Measurements from ENCODE around the gene DKK3. TPM values are rescaled to one million over a fixed set of nuclear protein-coding genes. Genes with fewer than 3 reads are reported as not detected.
"Not testable (repeated sequence)": the region's sequence is repeated elsewhere in the genome, so short reads cannot be mapped to it uniquely, and the experiment has no call there.

DKK3 gene
- polyA plus RNA-seq, 4 donors, result 4.2 to 29.1 (median 6.9) TPM

- FAIRE-seq (no peak), DNase-seq (no peak)
- no peak overlapping the region for H3K27ac ChIP-seq (ENCODE audit: low read depth in 1 of 3, low read length in 2 of 3)
- H3K4me1 ChIP-seq (ENCODE audit: control insufficient read depth in 3 of 3, insufficient read depth in 2 of 3, low read depth in 1 of 3, low read length in 2 of 3), result peaks cover 0 to 8% (median 0%) of the 10 kb centered on the region in 3 donors
- H3K4me3 ChIP-seq (ENCODE audit: low read depth in 1 of 3, low read length in 3 of 3), result no peak overlapping the region
- H3K27me3 ChIP-seq (ENCODE audit: control insufficient read depth in 3 of 3, insufficient read depth in 3 of 3, low read length in 3 of 3), result no peaks in the 10 kb centered on the region
- no peaks in the 10 kb centered on the region for H3K36me3 ChIP-seq (ENCODE audit: control insufficient read depth in 3 of 3, insufficient read depth in 2 of 3, low read depth in 1 of 3, low read length in 3 of 3)
- no peaks in the 10 kb centered on the region for H3K9me3 ChIP-seq (ENCODE audit: control insufficient read depth in 2 of 2, insufficient read depth in 1 of 2, low read depth in 1 of 2, low read length in 1 of 2)
- WGBS, 3 donors, result 60 to 83% (median 73%) methylated on average over 7 of the region's 7 CpGs
Measured at GRCh38 chr11:12042215-12042676, 33.8 kb upstream of the DKK3 start.

DNA sequence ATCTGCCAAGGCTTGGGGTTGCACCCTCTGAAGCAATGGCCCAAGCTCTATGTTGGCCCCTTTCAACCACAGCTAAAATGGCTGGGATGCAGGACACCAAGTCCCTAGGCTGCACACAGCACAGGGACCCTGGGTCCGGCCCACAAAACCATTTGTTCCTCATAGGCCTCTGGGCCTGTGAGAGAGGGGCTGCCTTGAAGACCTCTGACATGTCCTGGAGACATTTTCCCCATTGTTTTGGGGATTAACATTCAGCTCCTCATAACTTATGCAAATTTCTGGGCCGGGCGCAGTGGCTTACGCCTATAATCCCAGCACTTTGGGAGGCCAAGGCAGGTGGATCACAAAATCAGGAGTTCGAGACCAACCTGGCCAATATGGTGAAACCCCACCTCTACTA lies 32.3 kb upstream of the DKK3 start:
- H3K9me3 ChIP-seq (ENCODE audit: control insufficient read depth in 2 of 2, insufficient read depth in 1 of 2, low read depth in 1 of 2, low read length in 1 of 2); H3K4me3 ChIP-seq (ENCODE audit: low read depth in 1 of 3, low read length in 3 of 3); FAIRE-seq; DNase-seq; H3K27ac ChIP-seq (ENCODE audit: low read depth in 1 of 3, low read length in 2 of 3); H3K27me3 ChIP-seq (ENCODE audit: control insufficient read depth in 3 of 3, insufficient read depth in 3 of 3, low read length in 3 of 3); H3K4me1 ChIP-seq (ENCODE audit: control insufficient read depth in 3 of 3, insufficient read depth in 2 of 3, low read depth in 1 of 3, low read length in 2 of 3); H3K36me3 ChIP-seq (ENCODE audit: control insufficient read depth in 3 of 3, insufficient read depth in 2 of 3, low read depth in 1 of 3, low read length in 3 of 3): not testable (repeated sequence)
- WGBS, 3 donors, result 93 to 97% (median 93%) methylated on average over 5 of the region's 5 CpGs

GRCh38 chr11:12032968-12033367 lies 24.5 kb upstream of the DKK3 start:
- DNase-seq, result no peak
- H3K4me3 ChIP-seq (ENCODE audit: low read depth in 1 of 3, low read length in 3 of 3), result no peak overlapping the region
- H3K36me3 ChIP-seq (ENCODE audit: control insufficient read depth in 3 of 3, insufficient read depth in 2 of 3, low read depth in 1 of 3, low read length in 3 of 3), result no peaks in the 10 kb centered on the region
- WGBS, 3 donors, result 48 to 76% (median 58%) methylated on average over 2 of the region's 2 CpGs
- FAIRE-seq, result no peak
- H3K27ac ChIP-seq (ENCODE audit: low read depth in 1 of 3, low read length in 2 of 3), result no peak overlapping the region
- H3K9me3 ChIP-seq (ENCODE audit: control insufficient read depth in 2 of 2, insufficient read depth in 1 of 2, low read depth in 1 of 2, low read length in 1 of 2), result no peaks in the 10 kb centered on the region
- no peaks in the 10 kb centered on the region for H3K27me3 ChIP-seq (ENCODE audit: control insufficient read depth in 3 of 3, insufficient read depth in 3 of 3, low read length in 3 of 3)
- no peaks in the 10 kb centered on the region for H3K4me1 ChIP-seq (ENCODE audit: control insufficient read depth in 3 of 3, insufficient read depth in 2 of 3, low read depth in 1 of 3, low read length in 2 of 3)

DNA sequence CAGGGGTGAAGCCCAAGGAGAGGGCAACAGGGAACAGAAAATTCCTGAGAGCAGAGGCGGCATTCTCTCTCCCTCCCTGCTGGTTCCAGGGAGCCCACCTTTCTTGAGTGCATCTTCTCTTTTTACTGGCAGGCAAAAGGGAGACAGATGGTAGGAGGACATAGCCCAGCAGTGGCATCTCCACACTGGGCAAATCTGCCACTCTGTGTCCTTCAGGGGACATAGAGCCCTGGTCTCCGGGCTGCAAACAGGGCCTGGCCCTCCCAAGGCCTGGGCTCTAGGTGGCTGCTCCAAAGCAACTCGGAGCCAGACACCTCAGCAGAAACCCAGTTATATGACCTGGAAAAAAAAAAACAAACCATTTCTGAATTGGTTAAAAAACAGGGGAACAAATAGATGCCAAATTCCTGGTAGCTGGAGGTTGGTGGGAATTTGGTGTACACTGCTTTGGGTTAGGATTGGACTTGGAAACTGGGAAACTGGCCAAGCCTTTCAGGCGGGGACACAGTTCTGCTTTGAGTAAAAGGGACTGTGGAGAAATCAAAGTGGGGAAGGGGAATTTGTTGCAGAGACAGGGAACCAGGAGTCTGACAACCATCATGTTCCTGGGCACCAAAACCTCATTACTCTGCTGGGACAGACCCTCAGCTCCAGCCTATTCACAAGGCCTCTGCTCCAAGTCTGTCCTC lies 23.6 kb upstream of the DKK3 start:
- Histone ChIP-seq H3K4me1 (ENCODE audit: control insufficient read depth in 3 of 3, insufficient read depth in 2 of 3, low read depth in 1 of 3, low read length in 2 of 3) (no peaks in the 10 kb centered on the region), H3K27me3 (ENCODE audit: control insufficient read depth in 3 of 3, insufficient read depth in 3 of 3, low read length in 3 of 3) (no peaks in the 10 kb centered on the region), H3K27ac (ENCODE audit: low read depth in 1 of 3, low read length in 2 of 3) (no peak overlapping the region), H3K4me3 (ENCODE audit: low read depth in 1 of 3, low read length in 3 of 3) (no peak overlapping the region), H3K9me3 (ENCODE audit: control insufficient read depth in 2 of 2, insufficient read depth in 1 of 2, low read depth in 1 of 2, low read length in 1 of 2) (no peaks in the 10 kb centered on the region), H3K36me3 (ENCODE audit: control insufficient read depth in 3 of 3, insufficient read depth in 2 of 3, low read depth in 1 of 3, low read length in 3 of 3) (no peaks in the 10 kb centered on the region)
- 82 to 83% (median 83%) methylated on average over 4 of the region's 4 CpGs for WGBS, 3 donors
- FAIRE-seq, result no peak
- no peak for DNase-seq

- no peaks in the 10 kb centered on the region for H3K4me1 ChIP-seq (ENCODE audit: control insufficient read depth in 3 of 3, insufficient read depth in 2 of 3, low read depth in 1 of 3, low read length in 2 of 3)
- H3K4me3 ChIP-seq (ENCODE audit: low read depth in 1 of 3, low read length in 3 of 3), result no peak overlapping the region
- FAIRE-seq (no peak), DNase-seq (no peak)
- no peaks in the 10 kb centered on the region for H3K9me3 ChIP-seq (ENCODE audit: control insufficient read depth in 2 of 2, insufficient read depth in 1 of 2, low read depth in 1 of 2, low read length in 1 of 2)
- 79 to 85% (median 79%) methylated on average over 5 of the region's 5 CpGs for WGBS, 3 donors
- no peaks in the 10 kb centered on the region for H3K27me3 ChIP-seq (ENCODE audit: control insufficient read depth in 3 of 3, insufficient read depth in 3 of 3, low read length in 3 of 3)
- no peak overlapping the region for H3K27ac ChIP-seq (ENCODE audit: low read depth in 1 of 3, low read length in 2 of 3)
- no peaks in the 10 kb centered on the region for H3K36me3 ChIP-seq (ENCODE audit: control insufficient read depth in 3 of 3, insufficient read depth in 2 of 3, low read depth in 1 of 3, low read length in 3 of 3)
Measured at GRCh38 chr11:12029738-12030363, 21.4 kb upstream of the DKK3 start.

GRCh38 chr11:12029119-12029518 lies 20.7 kb upstream of the DKK3 start:
- 87 to 96% (median 91%) methylated on average over 2 of the region's 2 CpGs for WGBS, 3 donors
- H3K27me3 ChIP-seq (ENCODE audit: control insufficient read depth in 3 of 3, insufficient read depth in 3 of 3, low read length in 3 of 3), result no peaks in the 10 kb centered on the region
- no peak for DNase-seq
- FAIRE-seq, result no peak
- H3K4me1 ChIP-seq (ENCODE audit: control insufficient read depth in 3 of 3, insufficient read depth in 2 of 3, low read depth in 1 of 3, low read length in 2 of 3), result no peaks in the 10 kb centered on the region
- H3K27ac ChIP-seq (ENCODE audit: low read depth in 1 of 3, low read length in 2 of 3), result no peak overlapping the region
- H3K36me3 ChIP-seq (ENCODE audit: control insufficient read depth in 3 of 3, insufficient read depth in 2 of 3, low read depth in 1 of 3, low read length in 3 of 3), result no peaks in the 10 kb centered on the region
- H3K4me3 ChIP-seq (ENCODE audit: low read depth in 1 of 3, low read length in 3 of 3), result no peak overlapping the region
- no peaks in the 10 kb centered on the region for H3K9me3 ChIP-seq (ENCODE audit: control insufficient read depth in 2 of 2, insufficient read depth in 1 of 2, low read depth in 1 of 2, low read length in 1 of 2)

DNA sequence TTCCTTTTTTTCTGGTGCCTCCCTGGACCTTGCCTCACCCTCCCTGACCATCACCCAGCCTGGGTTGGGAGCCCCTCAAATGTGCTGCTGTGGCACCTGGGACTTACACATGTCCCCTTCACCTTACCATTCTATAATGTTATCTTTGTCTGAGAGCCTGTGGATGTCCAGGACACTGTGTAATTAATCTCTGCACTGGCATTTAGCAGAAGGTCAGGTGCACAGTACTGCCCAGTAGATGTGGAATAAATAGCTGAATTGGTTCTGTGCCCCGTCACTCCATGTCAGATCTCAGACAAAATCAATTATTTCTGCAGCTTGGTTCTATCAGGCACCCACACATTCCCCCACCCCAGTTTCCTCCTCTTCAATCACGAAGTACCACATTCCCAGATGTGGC lies 19.9 kb upstream of the DKK3 start:
- 85 to 90% (median 86%) methylated on average over 2 of the region's 2 CpGs for whole genome bisulfite sequencing, 3 donors
- Histone ChIP-seq H3K27ac (ENCODE audit: low read depth in 1 of 3, low read length in 2 of 3) (no peak overlapping the region), H3K27me3 (ENCODE audit: control insufficient read depth in 3 of 3, insufficient read depth in 3 of 3, low read length in 3 of 3) (no peaks in the 10 kb centered on the region), H3K4me1 (ENCODE audit: control insufficient read depth in 3 of 3, insufficient read depth in 2 of 3, low read depth in 1 of 3, low read length in 2 of 3) (no peaks in the 10 kb centered on the region), H3K4me3 (ENCODE audit: low read depth in 1 of 3, low read length in 3 of 3) (no peak overlapping the region), H3K9me3 (ENCODE audit: control insufficient read depth in 2 of 2, insufficient read depth in 1 of 2, low read depth in 1 of 2, low read length in 1 of 2) (peaks cover 0 to 4% of the 10 kb centered on the region in 2 donors), H3K36me3 (ENCODE audit: control insufficient read depth in 3 of 3, insufficient read depth in 2 of 3, low read depth in 1 of 3, low read length in 3 of 3) (no peaks in the 10 kb centered on the region)
- no peak for FAIRE-seq
- no peak for DNase-seq

DNA sequence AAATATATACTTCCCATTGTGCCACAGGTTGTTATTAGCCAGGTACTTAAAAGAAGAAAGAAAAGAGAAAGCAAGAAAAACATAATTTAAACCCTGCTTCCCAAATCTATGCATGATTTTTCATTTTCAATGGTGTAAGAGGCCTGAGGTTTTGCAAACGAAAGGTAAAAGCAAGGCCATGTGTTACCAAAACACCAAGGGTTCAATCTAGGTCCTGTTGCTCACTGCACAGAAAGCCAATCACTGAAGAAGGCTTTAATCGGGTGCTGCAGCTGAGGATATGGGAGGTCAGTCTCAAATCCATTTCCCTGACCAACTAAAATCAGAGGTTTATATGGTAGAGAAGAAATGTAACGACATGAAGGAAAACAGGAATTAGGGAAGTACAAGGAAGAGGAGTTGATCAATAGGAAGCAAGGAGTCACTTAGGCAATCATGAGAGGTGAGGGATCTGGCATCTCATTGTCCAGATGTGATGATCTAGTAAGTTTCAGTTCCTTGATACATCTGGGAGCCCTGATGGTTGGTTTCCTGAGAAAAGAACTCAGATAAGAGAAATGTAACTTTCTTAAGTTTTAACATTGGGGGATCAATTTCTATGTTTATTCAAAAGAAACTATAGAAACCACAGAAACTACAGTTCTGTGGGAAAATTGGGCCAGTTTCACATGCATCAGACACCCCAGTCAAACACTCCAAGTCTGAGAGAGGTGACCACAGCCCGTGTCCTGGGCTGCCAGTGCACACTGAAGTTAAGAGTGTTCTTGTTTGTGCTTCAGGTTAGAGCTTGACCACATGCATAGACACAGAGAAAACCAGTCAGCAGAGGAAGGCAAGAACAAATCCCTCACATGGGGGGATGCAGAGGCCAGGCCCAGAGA lies 18.1 kb upstream of the DKK3 start:
- H3K27ac ChIP-seq (ENCODE audit: low read depth in 1 of 3, low read length in 2 of 3), result no peak overlapping the region
- H3K27me3 ChIP-seq (ENCODE audit: control insufficient read depth in 3 of 3, insufficient read depth in 3 of 3, low read length in 3 of 3), result no peaks in the 10 kb centered on the region
- no peaks in the 10 kb centered on the region for H3K36me3 ChIP-seq (ENCODE audit: control insufficient read depth in 3 of 3, insufficient read depth in 2 of 3, low read depth in 1 of 3, low read length in 3 of 3)
- no peak overlapping the region for H3K4me3 ChIP-seq (ENCODE audit: low read depth in 1 of 3, low read length in 3 of 3)
- DNase-seq (no peak), FAIRE-seq (no peak)
- 85 to 88% (median 88%) methylated on average over 4 of the region's 4 CpGs for WGBS, 3 donors
- no peaks in the 10 kb centered on the region for H3K4me1 ChIP-seq (ENCODE audit: control insufficient read depth in 3 of 3, insufficient read depth in 2 of 3, low read depth in 1 of 3, low read length in 2 of 3)
- H3K9me3 ChIP-seq (ENCODE audit: control insufficient read depth in 2 of 2, insufficient read depth in 1 of 2, low read depth in 1 of 2, low read length in 1 of 2), result peaks cover 0 to 8% of the 10 kb centered on the region in 2 donors

Data from small intestine (tissue), 7 donors.